ENCODE data around the gene ADH1B. TPM values are rescaled to one million over a fixed set of nuclear protein-coding genes. Genes with fewer than 3 reads are reported as not detected.
A peak's percentile ranks its signal among the peaks of the same experiment; 100 is the strongest.
"Not testable (repeated sequence)": the region's sequence is repeated elsewhere in the genome, so short reads cannot be mapped to it uniquely, and the experiment has no call there.

Gene ADH1B
- total RNA-seq, 1 experiment from 2014 or later = not detected

- Histone ChIP-seq H3K79me2 (ENCODE audit: low read length) (no peaks in the 10 kb centered on the region), H3K27ac (ENCODE audit: low read length) (no peak overlapping the region), H3K4me3 (ENCODE audit: low read length) (no peak overlapping the region), H3K4me2 (ENCODE audit: low read depth, low read length, poor library complexity, severe bottlenecking) (no peak overlapping the region), H4K20me1 (ENCODE audit: insufficient read depth, low read depth, low read length) (no peaks in the 10 kb centered on the region), H3K4me1 (ENCODE audit: low read length) (no peaks in the 10 kb centered on the region), H3K9me3 (ENCODE audit: low read length) (no peaks in the 10 kb centered on the region), H3K27me3 (ENCODE audit: low read length) (no peaks in the 10 kb centered on the region), H2AFZ (ENCODE audit: low read length) (no peak overlapping the region), H3K36me3 (ENCODE audit: insufficient read depth, low read length) (no peaks in the 10 kb centered on the region), H3K9me2 (replicated peaks; ENCODE audit: insufficient read depth, low read length) (no peaks in the 10 kb centered on the region), H3K9ac (ENCODE audit: low read length) (no peak overlapping the region)
- no peak for DNase-seq
Observed at GRCh38 chr4:99356992-99357391, 35.8 kb upstream of the ADH1B start.

GRCh38 chr4:99356149-99356548 is 34.9 kb upstream of the ADH1B start:
- not testable (repeated sequence) for H4K20me1 ChIP-seq (ENCODE audit: insufficient read depth, low read depth, low read length); H3K9ac ChIP-seq (ENCODE audit: low read length); H3K9me3 ChIP-seq (ENCODE audit: low read length); DNase-seq; H2AFZ ChIP-seq (ENCODE audit: low read length); H3K27ac ChIP-seq (ENCODE audit: low read length); H3K4me3 ChIP-seq (ENCODE audit: low read length); H3K9me2 ChIP-seq (replicated peaks; ENCODE audit: insufficient read depth, low read length); H3K4me1 ChIP-seq (ENCODE audit: low read length); H3K36me3 ChIP-seq (ENCODE audit: insufficient read depth, low read length); H3K27me3 ChIP-seq (ENCODE audit: low read length); H3K4me2 ChIP-seq (ENCODE audit: low read depth, low read length, poor library complexity, severe bottlenecking); H3K79me2 ChIP-seq (ENCODE audit: low read length)

- no peaks in the 10 kb centered on the region for H3K9me2 ChIP-seq (replicated peaks; ENCODE audit: insufficient read depth, low read length)
- no peak within 1 kb of the TSS for H2AFZ ChIP-seq (ENCODE audit: low read length)
- peak within 1 kb of the TSS; percentile 15 for H3K4me2 ChIP-seq (ENCODE audit: low read depth, low read length, poor library complexity, severe bottlenecking)
- no peaks in the 10 kb centered on the region for H3K4me1 ChIP-seq (ENCODE audit: low read length)
- H3K9ac ChIP-seq (ENCODE audit: low read length) = no peak within 1 kb of the TSS
- no peak within 1 kb of the TSS for H3K27ac ChIP-seq (ENCODE audit: low read length)
- no peaks in the 10 kb centered on the region for H3K27me3 ChIP-seq (ENCODE audit: low read length)
- H4K20me1 ChIP-seq (ENCODE audit: insufficient read depth, low read depth, low read length) = no peaks in the 10 kb centered on the region
- H3K36me3 ChIP-seq (ENCODE audit: insufficient read depth, low read length) = no peaks in the 10 kb centered on the region
- no peak for DNase-seq
- no peaks in the 10 kb centered on the region for H3K9me3 ChIP-seq (ENCODE audit: low read length)
- H3K4me3 ChIP-seq (ENCODE audit: low read length) = no peak within 1 kb of the TSS
- H3K79me2 ChIP-seq (ENCODE audit: low read length) = no peaks in the 10 kb centered on the region
Observed at GRCh38 chr4:99352602-99353537, 31.7 kb upstream of the ADH1B start, which contains the start of gene ADH1C. Gene ADH1C (minus strand): TSS chr4:99352746. CDS start chr4:99352675, 71 bp downstream.

- Histone ChIP-seq H3K27ac (ENCODE audit: low read length) (no peak overlapping the region), H2AFZ (ENCODE audit: low read length) (no peak overlapping the region), H3K4me3 (ENCODE audit: low read length) (no peak overlapping the region), H3K9ac (ENCODE audit: low read length) (no peak overlapping the region), H3K4me1 (ENCODE audit: low read length) (no peaks in the 10 kb centered on the region), H3K27me3 (ENCODE audit: low read length) (no peaks in the 10 kb centered on the region), H3K4me2 (ENCODE audit: low read depth, low read length, poor library complexity, severe bottlenecking) (no peak overlapping the region), H3K79me2 (ENCODE audit: low read length) (no peaks in the 10 kb centered on the region), H3K36me3 (ENCODE audit: insufficient read depth, low read length) (no peaks in the 10 kb centered on the region), H3K9me3 (ENCODE audit: low read length) (no peaks in the 10 kb centered on the region), H4K20me1 (ENCODE audit: insufficient read depth, low read depth, low read length) (no peaks in the 10 kb centered on the region), H3K9me2 (replicated peaks; ENCODE audit: insufficient read depth, low read length) (no peaks in the 10 kb centered on the region)
- DNase-seq = no peak
Observed at GRCh38 chr4:99351487-99351886, 30.3 kb upstream of the ADH1B start.

- no peak overlapping the region for H3K4me3 ChIP-seq (ENCODE audit: low read length)
- no peaks in the 10 kb centered on the region for H3K9me2 ChIP-seq (replicated peaks; ENCODE audit: insufficient read depth, low read length)
- no peaks in the 10 kb centered on the region for H3K4me1 ChIP-seq (ENCODE audit: low read length)
- no peaks in the 10 kb centered on the region for H4K20me1 ChIP-seq (ENCODE audit: insufficient read depth, low read depth, low read length)
- no peak for DNase-seq
- H3K9me3 ChIP-seq (ENCODE audit: low read length) = no peaks in the 10 kb centered on the region
- H3K4me2 ChIP-seq (ENCODE audit: low read depth, low read length, poor library complexity, severe bottlenecking) = no peak overlapping the region
- H3K27me3 ChIP-seq (ENCODE audit: low read length) = no peaks in the 10 kb centered on the region
- no peak overlapping the region for H2AFZ ChIP-seq (ENCODE audit: low read length)
- H3K27ac ChIP-seq (ENCODE audit: low read length) = no peak overlapping the region
- no peaks in the 10 kb centered on the region for H3K79me2 ChIP-seq (ENCODE audit: low read length)
- H3K36me3 ChIP-seq (ENCODE audit: insufficient read depth, low read length) = no peaks in the 10 kb centered on the region
- H3K9ac ChIP-seq (ENCODE audit: low read length) = no peak overlapping the region
Observed at GRCh38 chr4:99349338-99349737, 28.1 kb upstream of the ADH1B start.

GRCh38 chr4:99342624-99343023 is 21.4 kb upstream of the ADH1B start:
- H3K9me2 ChIP-seq (replicated peaks; ENCODE audit: insufficient read depth, low read length); H3K36me3 ChIP-seq (ENCODE audit: insufficient read depth, low read length); H3K4me3 ChIP-seq (ENCODE audit: low read length); H3K9me3 ChIP-seq (ENCODE audit: low read length); H3K4me1 ChIP-seq (ENCODE audit: low read length); H4K20me1 ChIP-seq (ENCODE audit: insufficient read depth, low read depth, low read length); DNase-seq; H3K27me3 ChIP-seq (ENCODE audit: low read length); H2AFZ ChIP-seq (ENCODE audit: low read length); H3K9ac ChIP-seq (ENCODE audit: low read length); H3K27ac ChIP-seq (ENCODE audit: low read length); H3K4me2 ChIP-seq (ENCODE audit: low read depth, low read length, poor library complexity, severe bottlenecking); H3K79me2 ChIP-seq (ENCODE audit: low read length): not testable (repeated sequence)

GRCh38 chr4:99341426-99341825 is 20.2 kb upstream of the ADH1B start:
- H3K9ac ChIP-seq (ENCODE audit: low read length) = no peak overlapping the region
- H3K4me1 ChIP-seq (ENCODE audit: low read length) = no peaks in the 10 kb centered on the region
- no peaks in the 10 kb centered on the region for H3K9me2 ChIP-seq (replicated peaks; ENCODE audit: insufficient read depth, low read length)
- no peaks in the 10 kb centered on the region for H3K27me3 ChIP-seq (ENCODE audit: low read length)
- no peaks in the 10 kb centered on the region for H3K36me3 ChIP-seq (ENCODE audit: insufficient read depth, low read length)
- H3K79me2 ChIP-seq (ENCODE audit: low read length) = no peaks in the 10 kb centered on the region
- H3K9me3 ChIP-seq (ENCODE audit: low read length) = no peaks in the 10 kb centered on the region
- no peak for DNase-seq
- H2AFZ ChIP-seq (ENCODE audit: low read length) = no peak overlapping the region
- H3K4me2 ChIP-seq (ENCODE audit: low read depth, low read length, poor library complexity, severe bottlenecking) = no peak overlapping the region
- no peak overlapping the region for H3K4me3 ChIP-seq (ENCODE audit: low read length)
- H4K20me1 ChIP-seq (ENCODE audit: insufficient read depth, low read depth, low read length) = no peaks in the 10 kb centered on the region
- H3K27ac ChIP-seq (ENCODE audit: low read length) = no peak overlapping the region

- Histone ChIP-seq H3K4me1 (ENCODE audit: low read length) (no peaks in the 10 kb centered on the region), H3K4me2 (ENCODE audit: low read depth, low read length, poor library complexity, severe bottlenecking) (no peak overlapping the region), H3K4me3 (ENCODE audit: low read length) (no peak overlapping the region), H3K9ac (ENCODE audit: low read length) (no peak overlapping the region), H3K36me3 (ENCODE audit: insufficient read depth, low read length) (no peaks in the 10 kb centered on the region), H3K79me2 (ENCODE audit: low read length) (no peaks in the 10 kb centered on the region), H3K27me3 (ENCODE audit: low read length) (no peaks in the 10 kb centered on the region), H3K9me3 (ENCODE audit: low read length) (no peaks in the 10 kb centered on the region), H3K9me2 (replicated peaks; ENCODE audit: insufficient read depth, low read length) (no peaks in the 10 kb centered on the region), H2AFZ (ENCODE audit: low read length) (no peak overlapping the region), H4K20me1 (ENCODE audit: insufficient read depth, low read depth, low read length) (no peaks in the 10 kb centered on the region), H3K27ac (ENCODE audit: low read length) (no peak overlapping the region)
- DNase-seq = no peak
Observed at GRCh38 chr4:99339172-99339571, 18.0 kb upstream of the ADH1B start.
